ENCODE measurements around the gene ZDHHC12.

ZDHHC12 gene

DNA sequence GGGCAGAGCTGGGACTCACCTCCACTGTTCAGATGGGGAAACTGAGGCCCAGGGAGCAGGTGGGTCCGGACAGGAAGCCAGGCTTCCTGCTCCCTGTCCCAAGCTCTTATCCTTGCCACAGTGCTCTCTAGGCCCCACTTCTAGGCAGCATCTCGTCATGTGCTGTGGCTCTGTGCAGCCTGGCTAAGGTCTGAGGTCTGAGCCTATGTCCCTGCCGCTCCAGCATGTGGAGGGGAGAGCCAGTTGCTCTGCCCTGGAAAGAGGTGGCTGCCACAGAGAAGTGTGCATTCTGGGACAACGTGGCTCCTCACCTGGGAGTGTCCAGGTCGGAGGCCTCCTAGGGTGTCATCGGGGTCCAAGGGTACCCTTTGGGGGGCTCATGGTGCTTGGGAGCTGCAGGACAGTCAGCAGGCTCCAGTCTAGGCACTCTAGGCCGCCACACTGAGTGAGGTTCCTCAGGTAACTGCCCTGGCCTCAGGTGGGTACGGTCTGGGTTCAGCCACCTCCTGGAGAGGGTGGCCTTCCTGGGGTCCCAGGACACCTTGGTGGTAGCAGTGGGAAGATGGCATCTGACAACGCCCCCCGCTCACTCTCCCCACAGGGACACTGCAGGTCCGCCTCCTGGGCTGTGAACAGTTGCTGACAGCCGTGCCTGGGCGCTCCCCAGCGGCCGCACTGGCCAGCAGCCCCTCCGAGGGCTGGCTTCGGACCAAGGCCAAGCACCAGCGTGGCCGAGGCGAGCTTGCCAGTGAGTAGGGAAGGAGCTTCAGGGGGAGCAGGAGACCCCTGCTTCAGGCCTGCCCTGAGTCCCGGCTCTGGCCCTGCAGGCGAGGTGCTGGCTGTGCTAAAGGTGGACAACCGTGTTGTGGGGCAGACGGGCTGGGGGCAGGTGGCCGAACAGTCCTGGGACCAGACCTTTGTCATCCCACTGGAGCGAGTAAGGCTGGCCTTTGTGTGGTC lies 11.2 kb downstream of the ZDHHC12 start:
- no peaks in the 10 kb centered on the region for H3K9me3 ChIP-seq (ENCODE audit: low read depth, low read length)
- H3K9ac ChIP-seq (ENCODE audit: insufficient read length), result no peak overlapping the region
- no peak overlapping the region for H3K4me3 ChIP-seq
- H3K36me3 ChIP-seq (ENCODE audit: insufficient read depth, low read length), result no peaks in the 10 kb centered on the region
- DNase-seq (ENCODE audit: low read depth, low spot score), result no peak
- no peak overlapping the region for H3K27ac ChIP-seq
- TF ChIP-seq EZH2 (IDR thresholded peaks at IDR 0.05) (no peak), POLR2AphosphoS5 (IDR thresholded peaks at IDR 0.05; ENCODE audit: borderline replicate concordance, low read depth, low read length) (no peak), FOXP2 (optimal IDR thresholded peaks at IDR 0.05; ENCODE audit: control extremely low read depth, extremely low read length, insufficient read depth) (no peak)

DNA sequence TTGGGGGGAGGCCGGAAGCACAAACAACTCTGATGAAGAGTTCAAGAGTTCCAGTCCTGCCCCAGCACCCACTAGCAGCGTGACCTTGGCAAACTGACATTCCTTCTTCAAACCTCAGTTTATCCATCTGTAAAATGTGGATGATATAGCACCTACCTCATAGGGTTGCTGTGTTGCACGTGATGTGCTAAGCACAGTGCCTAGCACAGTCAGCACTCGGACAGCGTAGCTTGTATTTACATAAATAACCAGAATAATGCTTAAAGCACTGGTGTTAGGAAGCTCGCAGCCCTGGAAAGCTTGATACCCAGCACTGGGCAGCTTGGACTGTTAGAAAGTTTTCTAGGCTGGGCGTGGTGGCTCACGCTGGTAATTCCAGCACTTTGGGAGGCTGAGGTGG lies 16.5 kb downstream of the ZDHHC12 start:
- DNase-seq (ENCODE audit: low read depth, low spot score), result no peak
- Histone ChIP-seq H3K27ac (no peak overlapping the region), H3K4me3 (no peak overlapping the region), H3K36me3 (ENCODE audit: insufficient read depth, low read length) (no peaks in the 10 kb centered on the region), H3K9me3 (ENCODE audit: low read depth, low read length) (no peaks in the 10 kb centered on the region), H3K9ac (ENCODE audit: insufficient read length) (no peak overlapping the region)
- TF ChIP-seq FOXP2 (optimal IDR thresholded peaks at IDR 0.05; ENCODE audit: control extremely low read depth, extremely low read length, insufficient read depth) (no peak), EZH2 (IDR thresholded peaks at IDR 0.05) (no peak), POLR2AphosphoS5 (IDR thresholded peaks at IDR 0.05; ENCODE audit: borderline replicate concordance, low read depth, low read length) (no peak)

DNA sequence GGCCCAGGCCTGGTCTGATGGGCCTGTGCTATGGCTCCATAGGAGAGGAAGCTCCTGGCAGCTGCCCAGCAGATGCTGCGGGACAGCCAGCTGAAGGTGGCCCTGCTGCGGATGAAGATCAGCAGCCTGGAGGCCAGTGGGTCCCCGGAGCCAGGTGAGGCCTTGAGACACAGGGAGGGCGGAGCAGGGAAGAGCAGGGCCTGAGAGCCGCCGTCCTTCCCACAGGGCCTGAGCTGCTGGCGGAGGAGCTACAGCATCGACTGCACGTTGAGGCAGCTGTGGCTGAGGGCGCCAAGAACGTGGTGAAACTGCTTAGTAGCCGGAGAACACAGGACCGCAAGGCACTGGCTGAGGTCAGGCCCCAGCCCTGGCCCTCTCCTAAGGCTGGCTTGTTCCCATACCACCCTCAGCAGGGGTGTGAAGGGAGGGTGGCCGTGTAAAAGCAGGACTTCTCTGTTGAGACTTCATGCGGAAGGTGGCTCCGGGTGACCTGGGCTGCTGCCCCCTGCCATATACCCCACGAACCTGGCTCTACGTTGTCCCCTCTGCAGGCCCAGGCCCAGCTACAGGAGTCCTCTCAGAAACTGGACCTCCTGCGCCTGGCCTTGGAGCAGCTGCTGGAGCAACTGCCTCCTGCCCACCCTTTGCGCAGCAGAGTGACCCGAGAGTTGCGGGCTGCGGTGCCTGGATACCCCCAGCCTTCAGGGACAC lies 17.1 kb downstream of the ZDHHC12 start:
- no peak for DNase-seq (ENCODE audit: low read depth, low spot score)
- H3K27ac ChIP-seq, result no peak overlapping the region
- no peak overlapping the region for H3K4me3 ChIP-seq
- H3K36me3 ChIP-seq (ENCODE audit: insufficient read depth, low read length), result no peaks in the 10 kb centered on the region
- no peaks in the 10 kb centered on the region for H3K9me3 ChIP-seq (ENCODE audit: low read depth, low read length)
- no peak overlapping the region for H3K9ac ChIP-seq (ENCODE audit: insufficient read length)
- TF ChIP-seq POLR2AphosphoS5 (IDR thresholded peaks at IDR 0.05; ENCODE audit: borderline replicate concordance, low read depth, low read length), result no peak

DNA sequence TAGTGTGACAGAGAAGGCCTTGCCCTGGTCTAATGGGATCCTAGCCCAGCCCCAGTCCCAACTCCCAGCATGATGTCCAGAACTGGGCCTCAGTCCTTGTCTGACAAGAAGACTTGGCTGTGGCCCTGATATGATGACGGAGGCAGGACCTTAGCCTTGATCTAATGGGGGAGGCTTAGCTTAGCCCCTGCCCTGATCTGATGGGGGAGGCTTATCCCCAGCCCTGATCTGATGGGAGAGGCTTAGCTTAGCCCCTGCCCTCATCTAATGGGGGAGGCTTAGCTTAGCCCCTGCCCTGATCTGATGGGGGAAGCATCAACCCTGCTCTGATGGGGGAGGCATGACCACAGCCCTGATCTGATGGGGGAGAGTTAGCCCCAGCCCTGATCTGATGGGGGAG lies 17.9 kb downstream of the ZDHHC12 start:
- H3K36me3 ChIP-seq (ENCODE audit: insufficient read depth, low read length), result no peaks in the 10 kb centered on the region
- no peak overlapping the region for H3K9ac ChIP-seq (ENCODE audit: insufficient read length)
- no peak overlapping the region for H3K4me3 ChIP-seq
- no peak overlapping the region for H3K27ac ChIP-seq
- TF ChIP-seq FOXP2 (optimal IDR thresholded peaks at IDR 0.05; ENCODE audit: control extremely low read depth, extremely low read length, insufficient read depth) (no peak), POLR2AphosphoS5 (IDR thresholded peaks at IDR 0.05; ENCODE audit: borderline replicate concordance, low read depth, low read length) (no peak), EZH2 (IDR thresholded peaks at IDR 0.05) (no peak)
- DNase-seq (ENCODE audit: low read depth, low spot score), result no peak
- no peaks in the 10 kb centered on the region for H3K9me3 ChIP-seq (ENCODE audit: low read depth, low read length)

DNA sequence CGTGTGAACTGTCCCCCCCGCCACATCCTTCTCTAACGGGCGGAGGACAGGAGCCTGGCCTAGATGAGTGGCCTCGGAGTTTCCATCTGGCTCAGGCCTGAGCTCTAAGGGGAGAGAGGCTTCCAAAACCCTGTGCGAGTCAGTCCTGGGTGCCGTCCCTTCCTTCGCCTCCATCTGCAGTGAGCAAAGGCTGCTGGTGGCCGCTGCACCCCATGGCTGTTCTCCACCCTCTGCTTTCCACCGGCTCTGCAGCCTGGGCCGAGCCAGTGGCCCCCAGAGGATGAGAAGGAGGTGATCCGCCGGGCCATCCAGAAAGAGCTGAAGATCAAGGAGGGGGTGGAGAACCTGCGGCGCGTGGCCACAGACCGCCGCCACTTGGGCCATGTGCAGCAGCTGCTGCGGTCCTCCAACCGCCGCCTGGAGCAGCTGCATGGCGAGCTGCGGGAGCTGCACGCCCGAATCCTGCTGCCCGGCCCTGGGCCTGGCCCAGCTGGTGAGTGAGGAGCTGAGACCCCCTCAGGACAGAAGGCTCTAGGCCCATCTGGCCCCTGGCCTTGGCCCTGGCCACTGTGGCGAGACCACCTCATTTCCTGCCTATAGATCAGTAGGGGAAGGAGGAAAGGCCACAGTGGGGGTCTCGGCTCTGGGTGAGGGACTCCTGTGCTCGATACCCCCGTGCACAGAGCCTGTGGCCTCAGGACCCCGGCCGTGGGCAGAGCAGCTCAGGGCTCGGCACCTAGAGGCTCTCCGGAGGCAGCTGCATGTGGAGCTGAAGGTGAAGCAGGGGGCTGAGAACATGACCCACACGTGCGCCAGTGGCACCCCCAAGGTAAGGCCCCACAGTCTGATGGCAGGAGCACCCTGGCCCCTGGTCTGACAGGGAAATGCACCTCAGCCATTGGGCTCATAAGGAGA lies 18.6 kb downstream of the ZDHHC12 start:
- TF ChIP-seq EZH2 (IDR thresholded peaks at IDR 0.05), result no peak
- no peak overlapping the region for H3K27ac ChIP-seq
- no peaks in the 10 kb centered on the region for H3K36me3 ChIP-seq (ENCODE audit: insufficient read depth, low read length)
- no peak overlapping the region for H3K4me3 ChIP-seq
- H3K9me3 ChIP-seq (ENCODE audit: low read depth, low read length), result no peaks in the 10 kb centered on the region
- H3K9ac ChIP-seq (ENCODE audit: insufficient read length), result no peak overlapping the region
- no peak for DNase-seq (ENCODE audit: low read depth, low spot score)

DNA sequence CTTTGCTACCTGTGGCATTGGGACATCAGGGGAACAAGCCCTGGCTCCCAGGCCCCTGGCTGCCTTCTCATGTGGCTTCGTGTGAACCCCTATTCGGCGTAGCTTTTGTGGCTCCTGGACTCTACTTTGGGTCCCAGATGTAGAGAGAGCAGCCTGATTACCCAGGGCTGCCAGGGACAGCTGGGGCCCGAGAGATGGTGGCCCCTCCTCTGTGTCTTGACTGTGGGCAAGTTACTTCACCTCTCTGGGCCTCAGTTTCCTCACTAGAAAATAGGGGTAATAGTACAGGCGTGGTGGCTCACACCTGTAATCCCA lies 19.6 kb downstream of the ZDHHC12 start:
- H3K4me3 ChIP-seq, result no peak overlapping the region
- no peak overlapping the region for H3K9ac ChIP-seq (ENCODE audit: insufficient read length)
- H3K9me3 ChIP-seq (ENCODE audit: low read depth, low read length), result no peaks in the 10 kb centered on the region
- no peak for TF ChIP-seq POLR2AphosphoS5 (IDR thresholded peaks at IDR 0.05; ENCODE audit: borderline replicate concordance, low read depth, low read length)
- no peak for TF ChIP-seq FOXP2 (optimal IDR thresholded peaks at IDR 0.05; ENCODE audit: control extremely low read depth, extremely low read length, insufficient read depth)
- TF ChIP-seq EZH2 (IDR thresholded peaks at IDR 0.05), result no peak
- DNase-seq (ENCODE audit: low read depth, low spot score), result no peak
- no peaks in the 10 kb centered on the region for H3K36me3 ChIP-seq (ENCODE audit: insufficient read depth, low read length)
- H3K27ac ChIP-seq, result 0 out of 2 replicates have a peak overlapping the region, but pooled peaks have one; percentile 36

DNA sequence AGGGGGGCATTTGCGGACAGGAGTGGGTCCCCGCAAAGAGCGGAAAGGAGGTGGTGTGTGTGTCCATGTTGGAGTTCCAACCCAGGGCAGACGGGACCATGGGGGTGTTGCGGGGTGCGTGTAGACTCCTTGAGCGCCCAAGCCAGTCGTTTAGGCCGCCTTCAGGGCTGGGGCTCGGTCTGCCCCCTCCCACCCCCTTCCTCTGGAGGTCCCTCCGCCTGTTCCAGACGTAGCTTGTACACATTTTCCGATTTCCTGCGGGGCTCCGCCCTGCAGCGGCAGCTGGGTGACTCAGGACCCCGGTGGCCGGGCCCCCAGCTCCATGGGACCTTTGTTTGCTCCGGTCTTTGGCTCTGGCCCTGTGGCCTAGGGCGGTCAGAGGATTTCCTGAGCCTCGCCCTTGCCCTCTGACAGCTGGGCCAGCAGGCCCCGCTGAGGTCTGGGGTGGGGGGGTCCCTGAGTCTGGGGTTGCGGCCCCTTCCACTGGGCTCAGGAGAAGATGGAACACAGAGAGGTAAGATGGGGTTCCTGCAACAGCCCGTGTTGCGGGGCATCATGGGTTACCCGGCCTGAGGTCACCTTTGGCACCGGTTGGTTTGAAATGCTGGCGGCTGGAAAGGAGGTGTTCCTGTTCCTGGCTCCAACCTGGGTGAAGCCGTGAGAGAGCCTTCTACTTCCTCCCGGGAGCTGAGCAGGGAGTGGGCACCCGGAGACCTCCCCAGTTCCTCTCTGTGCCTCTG lies 20.1 kb downstream of the ZDHHC12 start:
- Histone ChIP-seq H3K9me3 (ENCODE audit: low read depth, low read length) (no peaks in the 10 kb centered on the region), H3K36me3 (ENCODE audit: insufficient read depth, low read length) (no peaks in the 10 kb centered on the region), H3K4me3 (peak overlapping the region; percentile 91), H3K27ac (peak overlapping the region; percentile 78; the same call in 1 of the 2 replicates), H3K9ac (ENCODE audit: insufficient read length) (peak overlapping the region; percentile 85)
- no peak for DNase-seq (ENCODE audit: low read depth, low spot score)
- TF ChIP-seq POLR2AphosphoS5 (IDR thresholded peaks at IDR 0.05; ENCODE audit: borderline replicate concordance, low read depth, low read length) (no peak), FOXP2 (optimal IDR thresholded peaks at IDR 0.05; ENCODE audit: control extremely low read depth, extremely low read length, insufficient read depth) (no peak), EZH2 (IDR thresholded peaks at IDR 0.05) (no peak)

All from SK-N-MC (cell line).